A673 (cell line): ENCODE data around the gene ZNF366.

Source experiments
- CTCF ChIP-seq: fragments of 300-800, 200-600 bp; sonication (generic); conservative IDR thresholded peaks from 2 replicates; pipeline ENCODE4 v1.5.1; 2017; ENCODE audit warnings: low read depth, mild to moderate bottlenecking, antibody characterized with exemption, low read length, moderate library complexity, mixed read lengths
- EZH2 ChIP-seq: fragments of 200-600 bp; sonication (generic); IDR thresholded peaks from 2 replicates; pipeline ENCODE4 v1.6.1; 2017; ENCODE audit warnings: borderline replicate concordance, low read depth, mild to moderate bottlenecking, mixed read lengths, antibody characterized with exemption, low read length; ENCODE audit not compliant: poor library complexity, severe bottlenecking

- TF ChIP-seq CTCF, result no peak
- no peak for TF ChIP-seq EZH2
These were observed 1.1 kb downstream of the ZNF366 start for GRCh38 chr5:72506158-72506549.
